ENCODE data around the gene CDH23.

GRCh38 chr10:71664585-71664984, 267.9 kb downstream of the CDH23 start:
- TF ChIP-seq, protein P1, sequence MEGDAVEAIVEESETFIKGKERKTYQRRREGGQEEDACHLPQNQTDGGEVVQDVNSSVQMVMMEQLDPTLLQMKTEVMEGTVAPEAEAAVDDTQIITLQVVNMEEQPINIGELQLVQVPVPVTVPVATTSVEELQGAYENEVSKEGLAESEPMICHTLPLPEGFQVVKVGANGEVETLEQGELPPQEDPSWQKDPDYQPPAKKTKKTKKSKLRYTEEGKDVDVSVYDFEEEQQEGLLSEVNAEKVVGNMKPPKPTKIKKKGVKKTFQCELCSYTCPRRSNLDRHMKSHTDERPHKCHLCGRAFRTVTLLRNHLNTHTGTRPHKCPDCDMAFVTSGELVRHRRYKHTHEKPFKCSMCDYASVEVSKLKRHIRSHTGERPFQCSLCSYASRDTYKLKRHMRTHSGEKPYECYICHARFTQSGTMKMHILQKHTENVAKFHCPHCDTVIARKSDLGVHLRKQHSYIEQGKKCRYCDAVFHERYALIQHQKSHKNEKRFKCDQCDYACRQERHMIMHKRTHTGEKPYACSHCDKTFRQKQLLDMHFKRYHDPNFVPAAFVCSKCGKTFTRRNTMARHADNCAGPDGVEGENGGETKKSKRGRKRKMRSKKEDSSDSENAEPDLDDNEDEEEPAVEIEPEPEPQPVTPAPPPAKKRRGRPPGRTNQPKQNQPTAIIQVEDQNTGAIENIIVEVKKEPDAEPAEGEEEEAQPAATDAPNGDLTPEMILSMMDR (IDR thresholded peaks at IDR 0.05; ENCODE audit: low read depth, low read length, poor library complexity, severe bottlenecking): no peak
- TF ChIP-seq EZH2phosphoT487 (IDR thresholded peaks at IDR 0.05; ENCODE audit: borderline replicate concordance, low read length): no peak
